ENCODE results near the gene KLF7.

DNA sequence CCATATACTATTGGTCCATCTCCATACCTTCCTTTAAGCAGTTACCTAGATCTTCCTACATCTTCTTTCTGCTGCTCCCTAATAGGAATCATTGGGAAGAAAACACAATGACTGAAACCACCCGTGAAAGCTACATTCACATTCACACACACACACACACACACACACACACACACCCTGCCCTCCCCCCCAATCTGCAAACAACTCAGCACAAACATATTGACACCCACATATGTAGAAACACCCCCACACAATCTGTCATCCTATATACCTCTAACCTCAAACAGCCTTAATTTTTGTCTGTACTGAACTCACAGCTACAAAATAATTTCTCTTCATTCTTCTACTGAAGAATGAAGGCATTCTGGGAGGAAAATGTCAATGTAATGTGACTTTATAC is 63.8 kb downstream of the KLF7 start:
- TF ChIP-seq, protein P1, sequence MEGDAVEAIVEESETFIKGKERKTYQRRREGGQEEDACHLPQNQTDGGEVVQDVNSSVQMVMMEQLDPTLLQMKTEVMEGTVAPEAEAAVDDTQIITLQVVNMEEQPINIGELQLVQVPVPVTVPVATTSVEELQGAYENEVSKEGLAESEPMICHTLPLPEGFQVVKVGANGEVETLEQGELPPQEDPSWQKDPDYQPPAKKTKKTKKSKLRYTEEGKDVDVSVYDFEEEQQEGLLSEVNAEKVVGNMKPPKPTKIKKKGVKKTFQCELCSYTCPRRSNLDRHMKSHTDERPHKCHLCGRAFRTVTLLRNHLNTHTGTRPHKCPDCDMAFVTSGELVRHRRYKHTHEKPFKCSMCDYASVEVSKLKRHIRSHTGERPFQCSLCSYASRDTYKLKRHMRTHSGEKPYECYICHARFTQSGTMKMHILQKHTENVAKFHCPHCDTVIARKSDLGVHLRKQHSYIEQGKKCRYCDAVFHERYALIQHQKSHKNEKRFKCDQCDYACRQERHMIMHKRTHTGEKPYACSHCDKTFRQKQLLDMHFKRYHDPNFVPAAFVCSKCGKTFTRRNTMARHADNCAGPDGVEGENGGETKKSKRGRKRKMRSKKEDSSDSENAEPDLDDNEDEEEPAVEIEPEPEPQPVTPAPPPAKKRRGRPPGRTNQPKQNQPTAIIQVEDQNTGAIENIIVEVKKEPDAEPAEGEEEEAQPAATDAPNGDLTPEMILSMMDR (IDR thresholded peaks at IDR 0.05): no peak
- TF ChIP-seq EZH2phosphoT487 (IDR thresholded peaks at IDR 0.05) (no peak), EZH2 (IDR thresholded peaks at IDR 0.05) (no peak)

Measured in neural progenitor cell (in vitro differentiated cells).